Activated CD8-positive, alpha-beta memory T cell treated with anti-CD3 and anti-CD28 coated beads for 48 hours (primary cell): ENCODE results near the gene CUL5.
A peak's percentile ranks its signal among the peaks of the same experiment; 100 is the strongest.

ENCODE experiments used
- DNase-seq, 3 experiments: peaks; one replicate each; pipeline ENCODE4 v3.0.0-alpha.2; 2020; ENCODE audit warnings: low read depth in 2 of 3, low spot score in 2 of 3

The CUL5 gene

GRCh38 chr11:108008656-108009496 is at the start of gene CUL5:
Gene CUL5 (plus strand): TSS chr11:108008898. CDS start chr11:108009349, 451 bp downstream.
- DNase-seq = peak; percentile 74 to 86 (median 78)

- no peak for DNase-seq
Measured at GRCh38 chr11:107961480-107961879, 47.2 kb upstream of the CUL5 start.

GRCh38 chr11:107962181-107962580 is 46.5 kb upstream of the CUL5 start:
- no peak for DNase-seq

- DNase-seq = no peak
Measured at GRCh38 chr11:107963091-107963490, 45.6 kb upstream of the CUL5 start.

GRCh38 chr11:107969219-107969618 is 39.5 kb upstream of the CUL5 start:
- DNase-seq = no peak

GRCh38 chr11:107970049-107970448 is 38.6 kb upstream of the CUL5 start:
- no peak for DNase-seq

- DNase-seq = no peak
Measured at GRCh38 chr11:107973641-107974040, 35.1 kb upstream of the CUL5 start.

- no peak for DNase-seq
Measured at GRCh38 chr11:107988397-107989158, 20.1 kb upstream of the CUL5 start.

GRCh38 chr11:107991868-107992414 is 16.8 kb upstream of the CUL5 start:
- DNase-seq = no peak

- no peak for DNase-seq
Measured at GRCh38 chr11:107996006-107996776, 12.5 kb upstream of the CUL5 start.

GRCh38 chr11:107998761-107999160 is 9.9 kb upstream of the CUL5 start:
- DNase-seq = no peak

GRCh38 chr11:107999759-108000455 is 8.8 kb upstream of the CUL5 start:
- DNase-seq = peak in 1 of 3 experiments; percentile 12

GRCh38 chr11:108002476-108002875 is 6.2 kb upstream of the CUL5 start:
- no peak for DNase-seq

- no peak for DNase-seq
Measured at GRCh38 chr11:108003623-108004022, 5.1 kb upstream of the CUL5 start.

GRCh38 chr11:108007819-108008218 is 879 bp upstream of the CUL5 start:
- DNase-seq = no peak

- no peak for DNase-seq
Measured at GRCh38 chr11:108009497-108010370, 1.0 kb downstream of the CUL5 start.

- no peak for DNase-seq
Measured at GRCh38 chr11:108012139-108012725, 3.5 kb downstream of the CUL5 start.

- DNase-seq = no peak
Measured at GRCh38 chr11:108016647-108017046, 7.9 kb downstream of the CUL5 start.

GRCh38 chr11:108018708-108019107 is 10.0 kb downstream of the CUL5 start:
- DNase-seq = no peak
